Activated B cell treated with CpG ODN at 0.5 μM for 24 hours (primary cell): ENCODE results near the gene NAAA. TPM values are rescaled to one million over a fixed set of nuclear protein-coding genes. Genes with fewer than 3 reads are reported as not detected.

Source experiments
- ATAC-seq: fragments of 200-7000 bp; cut with Tn5 transposase; one replicate; pipeline ENCODE4 v1.10.0; 2021; ENCODE audit warnings: low read depth, mild to moderate bottlenecking, moderate library complexity
- CTCF ChIA-PET: fragments of 350-600 bp; sonication (Branson Sonifier 250); formaldehyde crosslinking; loops from one replicate; lab custom pipeline; 2021; ENCODE audit warnings: antibody characterized with exemption; lab: Charles Lee
- POLR2A ChIA-PET: fragments of 350-600 bp; sonication (Branson Sonifier 250); formaldehyde crosslinking; loops from one replicate; lab custom pipeline; 2021; ENCODE audit warnings: antibody characterized with exemption; lab: Charles Lee
- DNase-seq: peaks from one replicate; pipeline ENCODE4 v3.0.0; 2022
- H3K27ac Mint-ChIP-seq: one replicate; pipeline ENCODE4 v1.8.0; 2020; ENCODE audit warnings: mixed read lengths
- H3K27me3 Mint-ChIP-seq: one replicate; pipeline ENCODE4 v1.8.0; 2021; ENCODE audit warnings: mixed read lengths
- H3K36me3 Mint-ChIP-seq: one replicate; pipeline ENCODE4 v1.8.0; 2021; ENCODE audit warnings: low read depth, mixed read lengths
- H3K4me1 Mint-ChIP-seq: one replicate; pipeline ENCODE4 v1.8.0; 2021; ENCODE audit warnings: mixed read lengths
- H3K4me3 Mint-ChIP-seq: one replicate; pipeline ENCODE4 v1.8.0; 2020; ENCODE audit warnings: mild to moderate bottlenecking, mixed read lengths
- H3K9me3 Mint-ChIP-seq: one replicate; pipeline ENCODE4 v1.8.0; 2020; ENCODE audit warnings: mixed read lengths
- CTCF ChIP-seq: fragments of 200-600 bp; IDR thresholded peaks from one replicate; pipeline ENCODE4 v1.8.0; 2022; ENCODE audit warnings: antibody characterized with exemption, mild to moderate bottlenecking
- intact Hi-C: fragments of 100-400 bp; cut with micrococcal nuclease; formaldehyde crosslinking; loops from one replicate; pipeline ENCODE4 v1.15.1; 2024
- total RNA-seq: library from RNA; stranded (reverse); gene quantifications from 2 replicates; pipeline ENCODE4 v1.2.3, GENCODE V29; 2022

The NAAA gene
- total RNA-seq, 1 donor from 2014 or later, result 31.1 TPM

- no peaks in the 10 kb centered on the region for H3K27me3 Mint-ChIP-seq
- no peak overlapping the region for H3K27ac Mint-ChIP-seq
- ChIA-PET CTCF (interaction anchor here (0.9 kb wide), 1 partner anchor 17 kb away, joined by 3 read pairs; no protein-coding TSS in a partner anchor), POLR2A (interaction anchor here (0.6 kb wide), 1 partner anchor 171 kb away, joined by 5 read pairs; no protein-coding TSS in a partner anchor)
- ATAC-seq, result no peak
- H3K9me3 Mint-ChIP-seq, result peaks cover 2% of the 10 kb centered on the region
- DNase-seq, result no peak
- peaks cover 14% of the 10 kb centered on the region for H3K4me1 Mint-ChIP-seq
- no peak for TF ChIP-seq CTCF
- no peaks in the 10 kb centered on the region for H3K36me3 Mint-ChIP-seq
- no peak overlapping the region for H3K4me3 Mint-ChIP-seq
- intact Hi-C loops, result no loop called here
These were observed 42.3 kb downstream of the NAAA start for GRCh38 chr4:75898536-75898935.

GRCh38 chr4:75895744-75896314 lies 45.0 kb downstream of the NAAA start:
- Mint-ChIP-seq H3K27me3 (no peaks in the 10 kb centered on the region), H3K9me3 (peaks cover 2% of the 10 kb centered on the region), H3K4me1 (no peaks in the 10 kb centered on the region), H3K27ac (no peak overlapping the region), H3K36me3 (no peaks in the 10 kb centered on the region), H3K4me3 (no peak overlapping the region)
- peak; percentile 70 for ATAC-seq
- CTCF ChIA-PET, result interaction anchor here (0.6 to 2.7 kb wide), 24 partner anchors 9 to 1411 kb away, joined by 3 to 15 read pairs (median 4); partner anchors contain the start of genes NAAA and SDAD1
- POLR2A ChIA-PET, result interaction anchor here (0.7 kb wide), 1 partner anchor 95 kb away, joined by 5 read pairs; no protein-coding TSS in a partner anchor
- no peak for TF ChIP-seq CTCF
- DNase-seq, result no peak
- intact Hi-C loops, result loop anchor here (1.0 to 2.0 kb wide), 3 partner anchors 44 to 171 kb away; no protein-coding TSS in a partner anchor

- Mint-ChIP-seq H3K27me3 (no peaks in the 10 kb centered on the region), H3K9me3 (no peaks in the 10 kb centered on the region), H3K27ac (no peak overlapping the region), H3K4me3 (no peak overlapping the region), H3K4me1 (no peaks in the 10 kb centered on the region), H3K36me3 (no peaks in the 10 kb centered on the region)
- intact Hi-C loops, result no loop called here
- CTCF ChIA-PET, result interaction anchor here (1.0 kb wide), 1 partner anchor 16 kb away, joined by 3 read pairs; no protein-coding TSS in a partner anchor
- DNase-seq, result no peak
- POLR2A ChIA-PET, result interaction anchor here (0.6 kb wide), 1 partner anchor 9 kb away, joined by 4 read pairs; no protein-coding TSS in a partner anchor
- ATAC-seq, result no peak
- TF ChIP-seq CTCF, result no peak
These were observed 48.3 kb downstream of the NAAA start for GRCh38 chr4:75892508-75892907.

GRCh38 chr4:75891611-75892010 lies 49.2 kb downstream of the NAAA start:
- no peak overlapping the region for H3K27ac Mint-ChIP-seq
- ATAC-seq, result no peak
- intact Hi-C loops, result no loop called here

More at GRCh38 chr4:75891611-75892010, 49.2 kb downstream of the NAAA start:
- TF ChIP-seq CTCF, result no peak
- no peak for DNase-seq
- Mint-ChIP-seq H3K27me3 (no peaks in the 10 kb centered on the region), H3K4me1 (no peaks in the 10 kb centered on the region), H3K36me3 (no peaks in the 10 kb centered on the region), H3K9me3 (no peaks in the 10 kb centered on the region), H3K4me3 (no peak overlapping the region)
- ChIA-PET CTCF (no interaction called here), POLR2A (no interaction called here)
